Umbilical cord (tissue), 2 donors: Measurements from ENCODE around the gene TLE5. TPM values are rescaled to one million over a fixed set of nuclear protein-coding genes. Genes with fewer than 3 reads are reported as not detected.
"Not testable (repeated sequence)": the region's sequence is repeated elsewhere in the genome, so short reads cannot be mapped to it uniquely, and the experiment has no call there.

ENCODE experiments used
- DNase-seq: peaks from one replicate; pipeline ENCODE4 v3.0.0-alpha.2; 2015; ENCODE audit warnings: low spot score
- total RNA-seq: library from RNA; depleted of rRNA; stranded (reverse); fragments of >200 nt; gene quantifications from one replicate; pipeline ENCODE4 v1.2.3, GENCODE V29; 2014; ENCODE audit warnings: low replicate concordance; ENCODE audit not compliant: insufficient read depth

Gene TLE5
- total RNA-seq, 1 donor from 2014 or later: 41.4 TPM

- no peak for DNase-seq
Measured at GRCh38 chr19:3027292-3027691, 35.0 kb downstream of the TLE5 start.

- no peak for DNase-seq
Measured at GRCh38 chr19:3026768-3027167, 35.5 kb downstream of the TLE5 start.

DNA sequence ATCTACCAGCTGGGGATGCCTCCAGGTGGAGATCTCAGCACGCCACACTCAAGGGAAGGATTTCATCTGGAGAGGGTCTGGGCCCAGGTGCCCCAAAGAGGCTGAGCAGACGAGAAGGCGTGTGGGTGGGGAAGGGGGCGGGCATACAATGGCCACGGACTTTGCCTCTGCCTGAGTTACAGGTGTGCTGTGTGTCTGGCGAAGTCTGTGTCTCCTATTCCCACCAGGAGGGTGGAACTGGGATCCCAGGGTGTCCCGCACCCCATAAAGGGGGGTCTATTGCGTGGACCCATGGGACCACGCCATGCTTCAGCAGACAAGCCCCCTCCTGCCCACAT, 36.8 kb downstream of the TLE5 start:
- DNase-seq: no peak

- DNase-seq: no peak
Measured at GRCh38 chr19:3024870-3025548, 37.3 kb downstream of the TLE5 start.

GRCh38 chr19:3024509-3024869, 37.8 kb downstream of the TLE5 start:
- no peak for DNase-seq

GRCh38 chr19:3020321-3020960, 41.9 kb downstream of the TLE5 start:
- DNase-seq: no peak

DNA sequence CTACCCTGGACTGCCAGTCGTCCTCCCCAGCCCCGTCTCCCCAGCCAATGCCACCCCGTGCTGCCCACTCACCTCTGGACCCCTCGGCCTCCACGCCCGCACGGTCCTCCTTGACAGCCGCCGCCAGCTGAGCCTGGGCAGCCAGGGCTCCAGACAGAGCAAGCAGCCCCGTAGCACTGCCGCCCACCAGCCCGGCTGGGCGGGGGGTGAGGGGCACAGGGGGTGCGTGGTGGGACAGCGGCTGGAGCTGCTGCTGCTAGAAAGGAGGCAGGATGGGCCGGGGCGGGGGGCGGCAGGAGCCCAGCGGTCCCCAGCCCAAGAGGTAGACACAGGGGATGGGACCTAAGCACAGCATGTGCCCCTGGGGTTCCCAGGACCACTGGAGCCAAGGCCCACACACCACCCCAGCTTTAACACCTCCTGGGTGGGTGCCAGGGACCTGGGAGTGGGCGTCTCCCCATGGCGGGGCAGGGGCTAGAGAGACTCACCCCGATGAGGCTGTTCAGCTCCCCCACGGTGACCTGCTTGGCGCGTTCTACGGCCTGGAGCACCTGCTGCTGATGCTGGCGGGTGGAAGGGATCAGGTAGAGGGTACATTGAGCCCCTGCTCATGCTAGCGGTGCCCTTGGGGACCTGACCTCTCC, 43.0 kb downstream of the TLE5 start:
- DNase-seq: no peak

DNA sequence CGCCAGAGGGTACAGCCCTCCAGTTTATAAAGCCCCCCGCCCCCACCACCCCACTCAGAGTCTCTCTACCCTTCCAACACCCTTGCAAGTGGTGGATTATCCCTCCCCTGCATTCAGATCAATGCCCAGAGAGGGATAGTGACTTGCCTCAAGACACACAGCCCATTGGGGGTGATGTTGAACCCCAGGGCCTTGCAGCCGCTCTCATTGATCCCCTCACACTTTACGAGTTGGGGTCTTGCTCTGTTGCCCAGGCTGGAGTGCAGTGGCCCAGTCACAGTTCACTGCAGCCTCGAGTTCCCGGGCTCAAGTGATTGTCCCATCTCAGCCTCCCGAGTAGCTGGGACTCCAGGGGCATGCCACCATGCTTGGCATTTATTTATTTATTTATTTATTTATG, 44.4 kb downstream of the TLE5 start:
- no peak for DNase-seq

- no peak for DNase-seq
Measured at GRCh38 chr19:3015126-3016057, 46.9 kb downstream of the TLE5 start.

DNA sequence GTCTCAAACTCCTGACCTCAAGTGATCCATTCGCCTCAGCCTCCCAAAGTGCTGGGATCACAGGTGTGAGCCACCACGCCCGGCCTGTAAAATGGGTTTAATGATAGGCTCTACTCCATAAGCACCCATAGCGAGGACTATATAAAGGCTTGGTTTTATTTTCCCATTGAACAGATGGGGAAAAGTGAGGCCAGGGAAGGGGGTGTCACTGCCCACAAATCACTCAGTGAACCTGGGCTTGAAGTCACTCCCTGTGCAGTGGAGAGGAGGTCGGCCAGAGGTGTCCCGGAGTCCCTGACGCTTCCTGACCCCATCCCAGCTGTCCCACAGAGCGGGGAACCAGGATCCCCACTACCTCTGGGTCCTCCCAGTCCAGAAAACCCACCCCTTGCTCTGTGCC, 48.2 kb downstream of the TLE5 start:
- no peak for DNase-seq

DNA sequence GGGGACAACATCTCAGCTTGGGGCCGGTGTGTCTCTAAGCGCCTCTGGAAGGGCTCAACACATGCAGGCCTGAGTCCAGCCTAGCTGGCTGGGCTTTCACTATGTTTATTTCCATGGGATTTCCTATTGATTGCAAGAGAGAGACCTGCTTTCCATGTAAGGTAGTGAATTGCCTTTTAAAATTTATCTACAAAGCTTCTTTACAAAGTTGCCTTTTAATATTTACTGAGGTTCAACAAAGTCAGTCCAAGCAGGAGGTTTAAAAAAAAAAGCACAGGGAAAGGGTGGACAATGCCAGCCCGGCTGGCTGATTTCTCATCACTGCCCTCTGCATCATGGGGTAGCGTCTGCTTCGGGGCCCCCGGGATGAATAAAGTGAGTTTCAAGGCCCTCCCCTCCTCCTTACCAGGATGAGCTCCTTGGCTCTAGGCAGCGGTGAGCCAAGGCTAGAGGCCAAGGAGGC, 49.0 kb downstream of the TLE5 start:
- DNase-seq: no peak

GRCh38 chr19:3012621-3013262, 49.6 kb downstream of the TLE5 start:
- no peak for DNase-seq

DNA sequence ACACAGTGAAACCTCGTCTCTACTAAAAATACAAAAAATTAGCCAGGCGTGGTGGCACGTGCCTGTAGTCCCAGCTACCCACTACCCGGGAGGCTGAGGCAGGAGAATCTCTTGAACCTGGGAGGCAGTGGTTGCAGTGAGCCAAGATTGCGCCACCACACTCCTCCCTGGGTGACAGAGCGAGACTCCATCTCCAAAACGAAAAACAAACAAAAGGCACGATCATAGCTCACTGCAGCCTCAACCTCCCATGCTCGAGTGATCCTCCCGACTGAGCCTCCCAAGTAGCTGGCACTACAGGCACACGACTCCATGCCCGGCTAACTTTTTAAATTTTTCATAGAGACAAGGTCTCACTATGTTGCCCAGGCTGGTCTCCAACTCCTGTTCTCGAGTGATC, 50.2 kb downstream of the TLE5 start:
- not testable (repeated sequence) for DNase-seq

DNA sequence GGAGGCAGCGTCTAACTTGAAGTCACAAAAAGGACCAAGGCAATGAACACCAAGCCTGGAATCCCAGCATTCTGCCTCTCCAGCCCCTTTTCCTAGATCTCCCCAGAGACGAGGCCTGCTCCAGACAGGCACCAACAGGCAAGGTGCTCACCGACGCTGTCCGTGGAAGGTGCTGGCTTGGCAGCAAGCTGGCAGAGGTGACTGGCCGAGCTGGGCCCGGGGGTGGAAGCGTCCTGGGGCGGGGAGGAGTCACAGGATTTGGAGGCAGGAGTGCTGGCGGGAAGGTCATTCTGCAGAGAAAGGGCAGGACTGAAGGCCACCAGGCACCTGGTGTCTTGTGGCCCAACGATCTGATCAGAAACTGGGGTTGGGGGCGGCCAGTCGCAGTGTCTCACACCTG, 51.4 kb downstream of the TLE5 start:
- DNase-seq: no peak

- no peak for DNase-seq
Measured at GRCh38 chr19:3008994-3009393, 53.3 kb downstream of the TLE5 start.

- DNase-seq: no peak
Measured at GRCh38 chr19:3007975-3008374, 54.3 kb downstream of the TLE5 start.

DNA sequence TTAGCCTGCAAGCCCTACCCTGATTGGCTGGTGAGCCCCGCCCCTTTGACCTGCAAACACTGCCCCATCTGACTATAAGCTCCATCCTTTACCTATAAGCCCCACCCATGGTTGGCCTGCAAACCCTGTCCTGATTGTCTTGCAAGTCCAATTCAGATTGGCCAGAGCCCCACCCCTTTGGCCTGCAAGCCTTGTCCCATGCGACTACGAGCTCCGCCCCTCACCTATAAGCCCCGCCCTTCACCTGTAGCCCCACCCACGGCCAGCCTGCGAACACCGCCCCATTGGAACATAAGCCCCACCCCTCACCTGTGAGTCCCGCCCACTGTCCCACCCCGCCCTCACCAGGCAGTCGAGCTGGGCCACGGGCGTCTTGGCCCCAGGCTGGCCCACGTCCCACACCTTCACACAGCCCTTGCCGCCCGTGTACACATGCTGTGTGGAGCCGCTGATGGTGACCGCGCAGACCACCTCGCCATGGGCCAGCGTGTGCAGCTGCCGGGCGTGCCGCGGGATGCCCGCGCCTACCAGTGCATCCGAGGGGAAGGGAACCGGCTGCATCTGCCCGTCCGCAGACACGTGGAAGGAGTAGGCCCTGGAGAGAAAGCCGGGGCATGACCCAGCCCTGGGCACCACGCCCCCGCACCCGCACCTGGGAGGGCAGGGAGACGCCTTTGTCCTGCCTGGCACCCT, 56.1 kb downstream of the TLE5 start:
- no peak for DNase-seq

DNA sequence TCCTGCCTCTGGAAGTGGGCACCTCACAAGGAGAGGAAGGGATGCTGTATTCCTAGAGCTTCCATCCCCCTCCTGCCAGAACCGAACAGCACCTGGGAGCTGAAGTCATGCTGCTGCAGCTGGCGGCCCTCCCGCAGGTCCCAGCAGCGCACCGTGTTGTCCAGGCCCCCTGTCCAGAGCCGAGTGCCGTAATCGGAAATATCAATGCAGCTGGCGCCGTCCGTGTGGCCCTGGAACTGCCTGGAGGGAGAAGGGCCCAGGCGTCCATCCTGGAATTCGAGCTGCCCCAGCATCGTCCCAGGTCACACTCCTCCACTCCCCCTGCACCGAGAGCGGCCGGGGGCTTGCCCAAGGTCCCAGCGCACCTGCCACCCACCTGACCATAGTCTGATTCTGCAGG, 57.0 kb downstream of the TLE5 start:
- DNase-seq: no peak

DNA sequence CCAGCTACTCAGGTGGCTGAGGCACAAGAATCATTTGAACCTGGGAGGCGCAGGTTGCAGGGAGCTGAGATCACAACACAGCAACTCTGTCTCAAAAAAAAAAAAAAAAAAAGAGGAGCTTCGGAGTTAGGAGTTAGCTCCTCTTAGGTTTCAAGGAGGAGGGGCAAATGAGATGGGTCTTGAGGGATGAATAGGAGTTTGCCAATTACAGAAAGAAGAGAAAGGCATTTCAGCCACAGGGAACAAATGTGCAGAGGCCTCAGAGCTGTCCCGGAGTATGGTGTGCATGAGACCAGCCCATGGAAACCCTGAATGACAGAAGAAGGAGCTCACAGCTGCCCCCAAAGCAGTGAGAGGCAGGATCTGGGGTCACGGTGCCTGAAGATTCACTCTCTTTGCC, 57.8 kb downstream of the TLE5 start:
- no peak for DNase-seq

- no peak for DNase-seq
Measured at GRCh38 chr19:3003046-3003445, 59.2 kb downstream of the TLE5 start.
